Panc1 (cell line): ENCODE data around the gene PLB1. TPM values are rescaled to one million over a fixed set of nuclear protein-coding genes. Genes with fewer than 3 reads are reported as not detected.

Source experiments
- ATAC-seq: fragments of 200-7000 bp; cut with Tn5 transposase; 2 replicates; pipeline ENCODE4 v1.9.1; 2020; ENCODE audit warnings: mild to moderate bottlenecking, moderate library complexity
- BruUV-seq: library from RNA; stranded (reverse); fragments of 400-500 nt; replicated peaks from 2 replicates; lab custom pipeline; 2021; lab: Mats Ljungman, UMichigan
- CTCF ChIA-PET: fragments of 300-600 bp; sonication (Branson Sonifier 250); formaldehyde crosslinking; loops from one replicate; lab custom pipeline; 2022; ENCODE audit warnings: antibody characterized with exemption; lab: Charles Lee
- POLR2A ChIA-PET: fragments of 300-600 bp; sonication (Branson Sonifier 250); formaldehyde crosslinking; loops from one replicate; lab custom pipeline; 2022; ENCODE audit warnings: antibody characterized with exemption; lab: Charles Lee
- DNase-seq: peaks from one replicate; pipeline ENCODE4 v3.0.0-alpha.2; 2010; ENCODE audit warnings: low read depth, low spot score
- H3K27ac ChIP-seq: 2 replicates; pipeline ENCODE4 v1.5.1; 2011; ENCODE audit warnings: mild to moderate bottlenecking, low read length, inconsistent platforms
- H3K27me3 ChIP-seq: fragments of 200-500 bp; sonication (Bioruptor generic); 2 replicates; pipeline ENCODE4 v1.6.0; 2014; ENCODE audit warnings: low read length, inconsistent platforms; ENCODE audit not compliant: control insufficient read depth, insufficient read depth
- H3K36me3 ChIP-seq: fragments of 200-500 bp; sonication (Bioruptor generic); 2 replicates; pipeline ENCODE4 v1.5.1; 2014; ENCODE audit warnings: inconsistent platforms, mild to moderate bottlenecking, low read length, moderate library complexity; ENCODE audit not compliant: control insufficient read depth, insufficient read depth
- H3K4me1 ChIP-seq: 2 replicates; pipeline ENCODE4 v1.5.1; 2011; ENCODE audit warnings: inconsistent platforms, mild to moderate bottlenecking, low read length, moderate library complexity; ENCODE audit not compliant: control insufficient read depth, insufficient read depth
- H3K4me3 ChIP-seq, 2 experiments: 2 replicates each; pipeline ENCODE4 v1.5.1; 2011 to 2012; ENCODE audit warnings: low read depth in 2 of 2, low read length in 2 of 2, mild to moderate bottlenecking in 2 of 2, inconsistent platforms in 1 of 2, moderate library complexity in 1 of 2
- H3K9me3 ChIP-seq: fragments of 200-500 bp; sonication (Bioruptor generic); 2 replicates; pipeline ENCODE4 v1.5.1; 2014; ENCODE audit warnings: low read depth, mild to moderate bottlenecking, inconsistent platforms, low read length, moderate library complexity; ENCODE audit not compliant: control insufficient read depth, insufficient read depth
- CTCF ChIP-seq: fragments of 450-650 bp; IDR thresholded peaks from 2 replicates; pipeline ENCODE4 v1.5.1; 2017; ENCODE audit warnings: mild to moderate bottlenecking
- POLR2AphosphoS5 ChIP-seq: IDR thresholded peaks from 2 replicates; pipeline ENCODE4 v1.6.1; 2012; ENCODE audit warnings: mild to moderate bottlenecking, low read depth, low read length, moderate library complexity
- REST ChIP-seq, 2 experiments: IDR thresholded peaks; 2 replicates each; pipeline ENCODE4 v1.6.1; 2011 to 2012; ENCODE audit warnings: low read depth in 2 of 2, control low read depth in 1 of 2, low read length in 1 of 2, mild to moderate bottlenecking in 1 of 2, moderate library complexity in 1 of 2; ENCODE audit not compliant: insufficient read depth in 1 of 2
- SIN3A ChIP-seq: IDR thresholded peaks from 2 replicates; pipeline ENCODE4 v1.6.1; 2012; ENCODE audit warnings: low read depth, mild to moderate bottlenecking, low read length, moderate library complexity, borderline replicate concordance; ENCODE audit not compliant: insufficient read depth
- TCF7L2 ChIP-seq: IDR thresholded peaks from 2 replicates; pipeline ENCODE4 v1.6.1; 2011; ENCODE audit warnings: mild to moderate bottlenecking, low read depth, low read length, inconsistent platforms
- in situ Hi-C: cut with HindIII; loops from 2 replicates; pipeline ENCODE4 v1.10.0; 2016; ENCODE audit warnings: low sequenced_read_pairs, low pct_unique_long_range_greater_than_20kb
- intact Hi-C: fragments of 100-400 bp; cut with micrococcal nuclease; formaldehyde crosslinking; loops from one replicate; pipeline ENCODE4 v1.10.0; 2022; ENCODE audit not compliant: unreplicated experiment
- total RNA-seq: library from RNA; stranded (reverse); gene quantifications from one replicate; pipeline ENCODE4 v1.2.1, GENCODE V29; 2021; ENCODE audit not compliant: unreplicated experiment

Gene PLB1
- total RNA-seq, 1 experiment from 2014 or later, result 0.80 TPM

DNA sequence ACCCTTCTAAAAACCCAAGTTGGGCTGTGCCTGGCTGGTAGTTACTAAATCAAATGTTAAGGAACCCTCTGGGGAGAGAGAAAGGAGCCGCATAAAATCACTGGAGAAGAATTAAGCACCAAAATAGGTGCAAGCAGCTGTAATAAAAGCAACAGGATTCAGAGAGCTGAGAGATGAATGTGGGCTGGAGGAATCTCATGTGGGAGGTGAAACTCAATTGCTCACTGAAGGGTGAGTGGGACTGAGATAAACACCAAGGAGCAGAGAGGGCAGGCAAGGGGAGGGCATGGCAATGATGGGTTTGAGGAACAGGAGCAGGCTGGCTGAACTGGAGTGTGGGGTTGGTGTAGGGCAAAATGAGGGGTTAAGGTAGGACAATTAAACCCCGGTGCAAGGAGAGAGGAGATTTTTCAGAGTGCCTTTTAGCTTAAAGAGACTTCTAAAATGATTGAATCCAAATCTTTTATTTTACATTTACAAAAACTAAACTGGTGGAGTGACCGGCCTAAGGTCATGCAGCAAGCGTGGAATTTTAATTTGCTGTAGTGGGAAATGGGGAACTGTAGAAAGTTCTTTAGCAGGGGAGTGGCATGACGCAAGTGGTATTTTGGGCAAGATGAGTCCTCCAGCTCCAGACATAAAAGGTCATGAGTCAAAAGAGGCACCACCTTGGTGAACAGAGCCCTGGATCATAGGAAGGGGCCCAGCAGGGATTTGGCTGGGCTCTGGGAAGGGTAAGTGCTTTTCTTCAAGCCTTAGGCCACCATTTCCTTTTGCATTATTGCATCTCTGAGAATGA lies 10.5 kb downstream of the PLB1 start:
- no peak for ATAC-seq
- no peak for TF ChIP-seq REST (IDR thresholded peaks at IDR 0.05; ENCODE audit: insufficient read depth in 1 of 2, low read depth in 2 of 2, low read length in 1 of 2)
- TF ChIP-seq POLR2AphosphoS5, result no peak
- TF ChIP-seq SIN3A, result no peak
- TF ChIP-seq TCF7L2, result no peak
- TF ChIP-seq CTCF, result no peak

GRCh38 chr2:28507796-28508764 lies 12.2 kb downstream of the PLB1 start:
- 0 out of 2 replicates have a peak overlapping the region, but pooled peaks have one; percentile 17 for H3K27ac ChIP-seq
- intact Hi-C loops (no loop called here), in situ Hi-C loops (no loop called here)
- ATAC-seq (peak; percentile 87), DNase-seq (peak; percentile 76)
- H3K4me3 ChIP-seq, result no peak overlapping the region
- ChIA-PET CTCF (no interaction called here), POLR2A (no interaction called here)
- H3K27me3 ChIP-seq, result peaks cover 7% of the 10 kb centered on the region
- no peaks in the 10 kb centered on the region for H3K4me1 ChIP-seq
- no peaks in the 10 kb centered on the region for H3K36me3 ChIP-seq
- BruUV-seq, result no TSS peak
- peaks cover 4% of the 10 kb centered on the region; the same call in 1 of the 2 replicates for H3K9me3 ChIP-seq
- no peak for TF ChIP-seq SIN3A
- no peak for TF ChIP-seq CTCF
- TF ChIP-seq REST (IDR thresholded peaks at IDR 0.05; ENCODE audit: insufficient read depth in 1 of 2, low read depth in 2 of 2, low read length in 1 of 2), result no peak
- no peak for TF ChIP-seq POLR2AphosphoS5

More for the DNA sequence above, 10.5 kb downstream of the PLB1 start:
- intact Hi-C loops, result no loop called here
- ChIA-PET CTCF (interaction anchor here (0.6 kb wide), 1 partner anchor 32 kb away, joined by 3 read pairs; no protein-coding TSS in a partner anchor), POLR2A (no interaction called here)
- DNase-seq, result no peak
- Histone ChIP-seq H3K4me1 (no peaks in the 10 kb centered on the region), H3K36me3 (no peaks in the 10 kb centered on the region), H3K27me3 (peaks cover 5% of the 10 kb centered on the region), H3K4me3 (no peak overlapping the region), H3K27ac (no peak overlapping the region), H3K9me3 (no peaks in the 10 kb centered on the region; the same call in 1 of the 2 replicates)
- no TSS peak for BruUV-seq
- in situ Hi-C loops, result no loop called here
